ENCODE measurements around the gene OTULINL. TPM values are rescaled to one million over a fixed set of nuclear protein-coding genes. Genes with fewer than 3 reads are reported as not detected.

Gene OTULINL
- total and polyA plus RNA-seq, 2 of the 8 experiments (the other 6 are each of a cell fraction or from before 2014, with no cell fraction given) = 3.1 to 8.3 TPM

DNA sequence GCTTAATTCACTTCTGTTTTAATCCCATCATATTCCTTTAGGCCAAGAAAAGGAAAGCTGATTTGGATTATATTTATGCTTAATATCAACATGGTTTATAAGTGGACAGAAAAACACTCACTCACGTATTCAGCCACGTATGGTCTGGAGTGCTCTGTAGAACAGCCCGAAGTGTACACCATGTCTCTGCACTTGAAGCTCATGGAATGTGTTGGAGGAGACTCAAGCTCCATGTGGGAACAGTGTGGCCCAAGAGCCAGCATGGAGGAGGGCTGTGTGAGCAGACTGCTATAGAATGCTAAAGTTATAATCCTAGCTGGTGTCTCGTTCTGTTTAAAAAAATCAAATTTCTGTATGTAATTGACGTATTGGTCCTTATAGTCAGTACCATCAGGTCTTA is 32.9 kb downstream of the OTULINL start:
- TF ChIP-seq CBX5 (IDR thresholded peaks at IDR 0.05; ENCODE audit: low read depth, low read length) = no peak
- no peak for TF ChIP-seq ZNF274 (IDR thresholded peaks at IDR 0.05; ENCODE audit: borderline replicate concordance, extremely low read depth, low read length)
- no peak for TF ChIP-seq PHF8 (conservative IDR thresholded peaks at IDR 0.05; ENCODE audit: low read depth, low read length)
- no peak for TF ChIP-seq SP1 (IDR thresholded peaks at IDR 0.05; ENCODE audit: low read depth, low read length)
- no peak for TF ChIP-seq KDM5A (IDR thresholded peaks at IDR 0.05; ENCODE audit: low read length)
- no peak for TF ChIP-seq TEAD4 (IDR thresholded peaks at IDR 0.05; ENCODE audit: low read depth, low read length)
- TF ChIP-seq RAD21 (IDR thresholded peaks at IDR 0.05 in 1 of 2, conservative IDR thresholded peaks at IDR 0.05 in 1 of 2; ENCODE audit: low read depth in 2 of 2, low read length in 2 of 2) = no peak
- no peak for TF ChIP-seq EGR1 (IDR thresholded peaks at IDR 0.05; ENCODE audit: borderline replicate concordance, low read depth, low read length)
- no peak for TF ChIP-seq KDM1A (IDR thresholded peaks at IDR 0.05; ENCODE audit: borderline replicate concordance, low read length)
- TF ChIP-seq EZH2 (IDR thresholded peaks at IDR 0.05; ENCODE audit: low read depth, low read length, severe bottlenecking) = no peak
- TF ChIP-seq HDAC2 (IDR thresholded peaks at IDR 0.05; ENCODE audit: borderline replicate concordance in 1 of 2, low read depth in 2 of 2, low read length in 2 of 2) = no peak
- no peak for TF ChIP-seq RNF2 (IDR thresholded peaks at IDR 0.05; ENCODE audit: borderline replicate concordance, low read depth, low read length, missing control alignments, poor library complexity, severe bottlenecking)
- TF ChIP-seq TAF7 (optimal IDR thresholded peaks at IDR 0.05; ENCODE audit: borderline replicate concordance, low read depth, low read length) = no peak
- Histone ChIP-seq H3K23ac (ENCODE audit: insufficient read length) (no peak overlapping the region), H2BK12ac (ENCODE audit: low read depth, low read length) (no peak overlapping the region), H3K79me2 (ENCODE audit: control insufficient read depth in 1 of 2, insufficient read depth in 2 of 2, low read length in 2 of 2) (no peaks in the 10 kb centered on the region), H3K56ac (replicated peaks; ENCODE audit: insufficient read length, low read depth, low read length) (no peak overlapping the region), H3K14ac (ENCODE audit: insufficient read length) (no peak overlapping the region), H2AK5ac (ENCODE audit: low read depth, low read length) (no peak overlapping the region), H4K91ac (replicated peaks; ENCODE audit: insufficient read length, low read length) (no peak overlapping the region), H4K5ac (ENCODE audit: insufficient read length, low read depth, low read length) (no peak overlapping the region), H2AFZ (ENCODE audit: low read length) (no peak overlapping the region), H3K36me3 (ENCODE audit: control insufficient read depth in 2 of 4, insufficient read depth in 4 of 4, low read length in 3 of 4) (no peaks in the 10 kb centered on the region; a peak in 1 of 8 replicates), H2BK20ac (ENCODE audit: low read length) (no peak overlapping the region), H3K4me1 (replicated peaks in 1 of 4; ENCODE audit: control insufficient read depth in 3 of 4, insufficient read depth in 4 of 4, low read length in 3 of 4) (no peaks in the 10 kb centered on the region), H3K23me2 (ENCODE audit: low read depth, low read length) (no peaks in the 10 kb centered on the region), H3K4me3 (ENCODE audit: extremely low read depth in 1 of 4, insufficient read depth in 2 of 4, low read depth in 3 of 4, low read length in 4 of 4) (no peak overlapping the region), H2BK15ac (ENCODE audit: low read length) (no peak overlapping the region), H3K9me3 (ENCODE audit: insufficient read depth in 2 of 2, low read depth in 1 of 2, low read length in 1 of 2) (no peaks in the 10 kb centered on the region), H3K4ac (replicated peaks; ENCODE audit: insufficient read length, low read depth, low read length) (no peak overlapping the region), H3K27me3 (replicated peaks in 1 of 4; ENCODE audit: control insufficient read depth in 3 of 4, extremely low read depth in 1 of 4, insufficient read depth in 3 of 4, low read length in 3 of 4) (no peaks in the 10 kb centered on the region), H3K27ac (ENCODE audit: low read depth, low read length) (no peak overlapping the region), H3K18ac (ENCODE audit: extremely low read depth, low read length) (no peak overlapping the region), H4K8ac (ENCODE audit: extremely low read depth, insufficient read depth, low read length) (no peak overlapping the region), H3K9ac (replicated peaks in 1 of 4; ENCODE audit: extremely low read depth in 1 of 4, low read depth in 3 of 4, low read length in 3 of 4) (no peak overlapping the region), H3K79me1 (ENCODE audit: low read depth, low read length) (no peaks in the 10 kb centered on the region), H4K20me1 (replicated peaks in 1 of 2; ENCODE audit: control insufficient read depth in 1 of 2, insufficient read depth in 2 of 2, low read length in 2 of 2) (no peaks in the 10 kb centered on the region), H3K4me2 (ENCODE audit: insufficient read depth in 1 of 2, low read depth in 2 of 2, low read length in 2 of 2) (no peak overlapping the region), H2BK120ac (replicated peaks; ENCODE audit: low read depth, low read length) (no peak overlapping the region), H2BK5ac (ENCODE audit: low read depth, low read length) (no peak overlapping the region)
- ChIA-PET CTCF (ENCODE audit: partially characterized antibody) (interaction anchor here (0.6 to 1.5 kb wide), 2 partner anchors 37 to 98 kb away, joined by 3 to 5 read pairs; no protein-coding TSS in a partner anchor), POLR2A (ENCODE audit: partially characterized antibody) (no interaction called here)
- DNase-seq (ENCODE audit: low read depth in 1 of 2, low spot score in 2 of 2) (no peak), FAIRE-seq (no peak)
- 95% methylated on average over 5 of the region's 5 CpGs; no CpG with 5 or more reads in 1 of the 2 experiments for WGBS, 2 experiments (ENCODE audit: extremely low coverage in 1 of 2, insufficient coverage in 1 of 2, insufficient read length in 1 of 2, insufficient replicate concordance in 2 of 2, low coverage in 1 of 2, low lambda C conversion rate in 2 of 2, missing lambda C conversion rate in 1 of 2)

Measured in H1 (cell line).